Activated CD8-positive, alpha-beta memory T cell treated with anti-CD3 and anti-CD28 coated beads, Interleukin-2, amount 50 U/mL, for 24 hours (primary cell): ENCODE data around the gene CDC42EP4.
"Not testable (repeated sequence)": the region's sequence is repeated elsewhere in the genome, so short reads cannot be mapped to it uniquely, and the experiment has no call there.

ENCODE experiments used
- DNase-seq: peaks from one replicate; pipeline ENCODE4 v3.0.0-alpha.2; 2020; ENCODE audit errors: extremely low read depth

Gene CDC42EP4

GRCh38 chr17:73343168-73343634, 31.4 kb upstream of the CDC42EP4 start:
- no peak for DNase-seq

- no peak for DNase-seq
Measured at GRCh38 chr17:73342541-73343167, 30.9 kb upstream of the CDC42EP4 start.

- DNase-seq: no peak
Measured at GRCh38 chr17:73342050-73342522, 30.3 kb upstream of the CDC42EP4 start.

DNA sequence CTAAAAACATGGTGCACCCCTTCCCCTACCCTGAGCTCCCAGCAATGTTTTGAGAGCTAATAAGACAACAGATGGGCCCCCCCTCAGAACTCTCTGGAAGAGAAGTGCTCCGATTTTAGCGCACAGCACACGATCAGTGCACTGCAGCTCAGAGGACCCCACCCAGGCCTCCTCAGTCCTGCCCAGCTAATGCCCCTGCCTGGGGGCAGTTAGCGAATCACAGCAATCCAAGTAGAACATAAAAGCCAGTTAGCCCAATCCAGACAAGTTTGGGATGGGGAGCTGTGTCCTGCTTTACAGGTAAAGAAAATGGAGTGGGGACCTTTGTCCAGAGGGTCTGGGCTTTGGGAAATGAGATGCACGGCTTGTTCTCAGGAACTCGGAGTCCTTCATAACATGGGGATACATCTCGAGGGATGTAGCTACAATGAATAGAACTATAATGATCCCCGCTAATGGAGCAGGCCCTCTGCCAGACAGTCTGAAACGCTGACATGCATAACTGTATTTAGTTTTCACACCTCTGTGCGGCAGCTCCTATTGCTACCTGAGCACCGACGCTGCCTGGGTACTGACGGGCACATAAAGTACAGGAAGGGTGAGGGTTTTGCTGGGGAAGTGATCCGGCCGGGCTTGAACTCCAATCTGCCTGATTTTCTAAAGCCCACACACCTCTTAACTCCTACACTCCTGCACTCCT, 29.7 kb upstream of the CDC42EP4 start:
- DNase-seq: no peak

GRCh38 chr17:73340093-73340596, 28.3 kb upstream of the CDC42EP4 start:
- no peak for DNase-seq

DNA sequence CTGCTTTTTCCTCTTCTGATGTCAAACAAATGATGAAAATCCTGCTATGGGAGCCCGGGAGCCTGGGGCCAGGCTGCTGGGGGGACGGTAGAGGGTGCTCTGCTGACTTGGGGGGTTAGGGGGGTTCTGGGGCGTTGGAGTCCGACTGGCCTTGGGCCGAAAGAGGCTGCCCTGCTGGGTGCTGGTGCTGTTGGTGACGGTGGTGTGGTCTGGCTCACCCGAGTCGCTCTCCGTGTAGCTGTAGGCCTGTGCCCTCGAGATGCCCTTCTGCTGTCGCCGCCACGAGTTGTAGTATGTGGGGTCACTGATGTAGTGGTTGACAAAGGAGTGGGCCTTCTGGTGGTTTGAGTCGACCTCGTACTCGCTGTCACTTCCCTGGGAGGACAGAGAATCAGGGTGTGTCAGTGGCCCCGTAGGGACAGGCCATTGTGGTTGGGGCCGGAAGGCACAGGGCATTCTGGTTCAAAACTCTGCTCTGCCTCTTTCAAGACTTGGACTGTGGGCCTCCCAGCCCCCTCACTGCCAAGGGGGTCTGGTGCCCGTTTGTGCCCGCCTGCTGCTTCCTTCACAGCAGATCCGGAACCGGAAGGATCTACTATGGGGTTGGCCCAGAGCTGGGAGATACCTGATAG, 26.9 kb upstream of the CDC42EP4 start:
- no peak for DNase-seq

- DNase-seq: no peak
Measured at GRCh38 chr17:73338050-73338521, 26.3 kb upstream of the CDC42EP4 start.

- DNase-seq: no peak
Measured at GRCh38 chr17:73337330-73337710, 25.5 kb upstream of the CDC42EP4 start.

DNA sequence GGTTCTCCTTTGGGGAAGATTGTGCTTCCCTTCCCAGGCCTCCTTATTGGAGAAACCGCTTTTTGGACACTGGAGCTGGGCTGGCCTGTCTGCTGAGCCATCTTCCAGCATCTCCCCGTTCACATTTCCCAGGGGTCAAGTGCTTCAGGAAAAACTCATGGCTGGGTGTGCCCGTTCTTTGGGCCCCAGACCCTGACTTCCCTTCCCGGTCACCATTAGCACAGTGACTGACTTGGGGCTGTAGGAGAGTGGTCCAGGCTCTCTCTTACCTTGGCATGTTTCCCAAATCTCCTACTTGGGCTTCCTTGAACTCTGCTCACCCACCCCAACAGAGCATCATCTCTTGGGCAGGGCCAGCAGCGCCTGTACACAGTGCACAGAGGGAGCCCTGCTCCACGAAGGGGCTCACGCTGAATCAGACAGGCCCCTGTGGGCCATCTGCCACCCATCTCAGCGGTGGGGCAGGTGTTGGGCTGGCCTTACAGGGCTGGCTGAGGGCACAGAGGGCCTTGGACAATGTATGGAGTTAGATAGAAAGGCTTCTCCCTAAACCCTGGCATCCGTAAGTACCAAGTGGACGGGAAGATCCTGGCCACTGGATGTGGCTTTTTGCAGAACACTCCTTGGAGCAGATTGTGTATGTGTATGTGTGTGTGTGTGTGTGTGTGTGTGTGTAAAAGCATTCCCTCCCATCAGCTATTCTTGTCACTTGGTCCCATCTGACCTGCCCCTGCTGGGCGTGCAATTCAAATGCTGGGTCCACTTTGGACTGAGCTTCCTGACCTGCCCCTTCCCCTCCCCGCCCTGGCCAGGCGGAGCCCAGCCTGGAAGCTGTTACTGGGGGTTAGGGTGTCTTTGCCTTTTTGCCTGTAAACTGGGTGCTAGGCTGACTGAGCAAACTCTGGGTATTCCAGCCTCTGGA, 24.9 kb upstream of the CDC42EP4 start:
- DNase-seq: no peak

DNA sequence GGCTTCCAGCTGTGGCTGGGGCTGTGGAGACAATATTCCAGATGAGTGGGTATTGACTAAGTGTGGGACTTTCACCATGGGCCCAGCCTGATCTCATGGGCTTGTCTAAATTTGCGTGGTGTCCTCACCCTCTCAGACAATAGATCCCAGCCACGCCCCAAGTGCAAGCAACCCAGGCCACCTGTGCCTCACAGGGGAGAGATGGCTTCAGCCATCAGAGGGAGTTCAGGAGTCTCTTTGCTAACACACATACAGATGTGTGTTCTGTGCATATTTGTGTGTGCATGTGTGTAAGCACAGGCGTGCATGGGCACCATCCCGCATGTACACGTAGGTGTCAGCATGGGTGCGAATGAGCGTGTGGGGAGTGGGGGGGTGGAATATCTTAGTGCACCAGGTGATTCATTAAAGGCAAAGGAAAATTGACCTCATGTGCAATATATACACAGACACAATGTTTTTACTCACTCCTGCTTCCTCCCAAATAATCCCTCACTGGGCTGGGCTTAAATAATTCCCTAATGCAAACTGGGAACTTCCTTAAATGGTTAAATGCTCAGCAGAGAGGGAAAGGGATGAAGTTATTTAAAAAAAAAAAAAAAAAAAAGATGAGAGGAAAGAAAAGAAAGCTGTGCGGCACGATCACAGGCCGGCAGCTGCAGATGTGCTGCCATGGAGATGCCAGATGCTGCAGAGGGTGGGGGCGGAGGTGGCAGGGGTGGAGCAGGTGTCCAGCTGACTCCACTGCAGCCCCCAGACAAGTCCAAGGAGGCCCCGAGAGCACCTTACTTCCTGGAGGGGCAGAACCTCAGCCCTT, 24.0 kb upstream of the CDC42EP4 start:
- DNase-seq: no peak

GRCh38 chr17:73334771-73335513, 23.1 kb upstream of the CDC42EP4 start:
- no peak for DNase-seq

DNA sequence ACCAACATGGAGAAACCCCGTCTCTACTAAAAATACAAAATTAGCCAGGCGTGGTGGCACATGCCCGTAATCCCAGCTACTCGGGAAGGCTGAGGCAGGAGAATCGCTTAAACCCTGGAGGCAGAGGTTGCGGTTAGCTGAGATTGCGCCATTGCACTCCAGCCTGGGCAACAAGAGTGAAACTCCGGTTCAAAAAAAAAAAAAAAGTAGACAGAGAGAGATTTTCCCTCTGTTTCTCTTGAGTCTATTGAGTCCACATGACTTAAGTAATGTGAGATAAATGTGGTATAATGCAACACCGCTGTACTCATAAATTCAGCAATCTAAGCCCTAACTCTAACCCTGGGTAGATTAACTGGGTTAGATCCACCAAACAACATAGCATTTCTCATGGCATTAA, 21.6 kb upstream of the CDC42EP4 start:
- not testable (repeated sequence) for DNase-seq

GRCh38 chr17:73331060-73331459, 19.3 kb upstream of the CDC42EP4 start:
- no peak for DNase-seq

GRCh38 chr17:73327676-73328075, 15.9 kb upstream of the CDC42EP4 start:
- DNase-seq: no peak

- DNase-seq: no peak
Measured at GRCh38 chr17:73325527-73325842, 13.7 kb upstream of the CDC42EP4 start.

- DNase-seq: no peak
Measured at GRCh38 chr17:73324711-73325526, 13.1 kb upstream of the CDC42EP4 start.

- DNase-seq: no peak
Measured at GRCh38 chr17:73324160-73324475, 12.3 kb upstream of the CDC42EP4 start.

- no peak for DNase-seq
Measured at GRCh38 chr17:73323409-73324159, 11.8 kb upstream of the CDC42EP4 start.
